Muscle layer of duodenum (tissue), 2 donors: ENCODE measurements around the gene ETV6.

Experiments used
- H3K27ac ChIP-seq: one replicate; pipeline ENCODE4 v1.7.0; 2013; ENCODE audit warnings: mild to moderate bottlenecking, low read length
- H3K27me3 ChIP-seq: one replicate; pipeline ENCODE4 v1.7.0; 2013; ENCODE audit warnings: low read depth, mild to moderate bottlenecking, control low read depth, low read length
- H3K36me3 ChIP-seq, 2 donors: one replicate each; pipeline ENCODE4 v1.7.0; 2013; ENCODE audit warnings: low read length in 2 of 2, control low read depth in 1 of 2, mild to moderate bottlenecking in 1 of 2; ENCODE audit not compliant: insufficient read depth in 2 of 2, control insufficient read depth in 1 of 2
- H3K4me1 ChIP-seq, 2 donors: one replicate each; pipeline ENCODE4 v1.7.0; 2013; ENCODE audit warnings: low read length in 2 of 2, mild to moderate bottlenecking in 2 of 2, control low read depth in 1 of 2, moderate library complexity in 1 of 2; ENCODE audit not compliant: insufficient read depth in 2 of 2, control insufficient read depth in 1 of 2
- H3K4me3 ChIP-seq, 2 donors: one replicate each; pipeline ENCODE4 v1.7.0; 2013; ENCODE audit warnings: low read length in 2 of 2, low read depth in 1 of 2, mild to moderate bottlenecking in 1 of 2
- H3K9me3 ChIP-seq, 2 donors: one replicate each; pipeline ENCODE4 v1.7.0; 2013; ENCODE audit warnings: low read length in 2 of 2, control low read depth in 1 of 2, mild to moderate bottlenecking in 1 of 2; ENCODE audit not compliant: control insufficient read depth in 1 of 2
- donor health status: healthy.

Gene ETV6

GRCh38 chr12:11649413-11650285 lies at the start of gene ETV6:
TSS of gene ETV6 (plus strand) at chr12:11649674. CDS start at chr12:11650128, 454 bp downstream.
- Histone ChIP-seq H3K27ac (peak within 1 kb of the TSS; percentile 99), H3K36me3 (peaks cover 0 to 4% of the 10 kb centered on the region in 2 donors), H3K4me1 (peaks cover 7 to 13% of the 10 kb centered on the region in 2 donors), H3K27me3 (no peaks in the 10 kb centered on the region), H3K4me3 (peak within 1 kb of the TSS; percentile 73 to 91), H3K9me3 (no peaks in the 10 kb centered on the region)

- H3K4me1 ChIP-seq: no peaks in the 10 kb centered on the region
- no peaks in the 10 kb centered on the region for H3K36me3 ChIP-seq
- H3K4me3 ChIP-seq: no peak overlapping the region
- no peaks in the 10 kb centered on the region for H3K9me3 ChIP-seq
- no peak overlapping the region for H3K27ac ChIP-seq
- H3K27me3 ChIP-seq: no peaks in the 10 kb centered on the region
Observed at GRCh38 chr12:11600199-11600598, 49.3 kb upstream of the ETV6 start.

GRCh38 chr12:11601647-11602046 lies 47.8 kb upstream of the ETV6 start:
- Histone ChIP-seq H3K9me3 (no peaks in the 10 kb centered on the region), H3K4me1 (no peaks in the 10 kb centered on the region), H3K4me3 (no peak overlapping the region), H3K27me3 (no peaks in the 10 kb centered on the region), H3K27ac (no peak overlapping the region), H3K36me3 (no peaks in the 10 kb centered on the region)

- Histone ChIP-seq H3K9me3 (no peaks in the 10 kb centered on the region), H3K27ac (no peak overlapping the region), H3K4me3 (no peak overlapping the region), H3K27me3 (no peaks in the 10 kb centered on the region), H3K36me3 (no peaks in the 10 kb centered on the region), H3K4me1 (no peaks in the 10 kb centered on the region)
Observed at GRCh38 chr12:11607313-11608081, 42.0 kb upstream of the ETV6 start.

GRCh38 chr12:11609045-11609444 lies 40.4 kb upstream of the ETV6 start:
- no peak overlapping the region for H3K27ac ChIP-seq
- no peaks in the 10 kb centered on the region for H3K27me3 ChIP-seq
- no peaks in the 10 kb centered on the region for H3K4me1 ChIP-seq
- H3K9me3 ChIP-seq: no peaks in the 10 kb centered on the region
- H3K4me3 ChIP-seq: no peak overlapping the region
- H3K36me3 ChIP-seq: no peaks in the 10 kb centered on the region

GRCh38 chr12:11615481-11615880 lies 34.0 kb upstream of the ETV6 start:
- Histone ChIP-seq H3K27ac (no peak overlapping the region), H3K4me1 (no peaks in the 10 kb centered on the region), H3K4me3 (no peak overlapping the region), H3K27me3 (no peaks in the 10 kb centered on the region), H3K9me3 (no peaks in the 10 kb centered on the region), H3K36me3 (no peaks in the 10 kb centered on the region)

GRCh38 chr12:11618046-11618445 lies 31.4 kb upstream of the ETV6 start:
- Histone ChIP-seq H3K36me3 (no peaks in the 10 kb centered on the region), H3K27ac (no peak overlapping the region), H3K4me3 (no peak overlapping the region), H3K9me3 (no peaks in the 10 kb centered on the region), H3K27me3 (no peaks in the 10 kb centered on the region), H3K4me1 (no peaks in the 10 kb centered on the region)

- Histone ChIP-seq H3K4me3 (no peak overlapping the region), H3K9me3 (no peaks in the 10 kb centered on the region), H3K27ac (no peak overlapping the region), H3K27me3 (no peaks in the 10 kb centered on the region), H3K36me3 (no peaks in the 10 kb centered on the region), H3K4me1 (peaks cover 0 to 4% of the 10 kb centered on the region in 2 donors)
Observed at GRCh38 chr12:11621797-11622423, 27.6 kb upstream of the ETV6 start.

GRCh38 chr12:11622876-11623281 lies 26.6 kb upstream of the ETV6 start:
- Histone ChIP-seq H3K27ac (no peak overlapping the region), H3K36me3 (no peaks in the 10 kb centered on the region), H3K4me1 (peaks cover 0 to 4% of the 10 kb centered on the region in 2 donors), H3K27me3 (no peaks in the 10 kb centered on the region), H3K4me3 (no peak overlapping the region), H3K9me3 (no peaks in the 10 kb centered on the region)

- Histone ChIP-seq H3K27ac (no peak overlapping the region), H3K27me3 (no peaks in the 10 kb centered on the region), H3K9me3 (no peaks in the 10 kb centered on the region), H3K4me3 (no peak overlapping the region), H3K36me3 (no peaks in the 10 kb centered on the region), H3K4me1 (peaks cover 0 to 4% of the 10 kb centered on the region in 2 donors)
Observed at GRCh38 chr12:11623382-11623781, 26.1 kb upstream of the ETV6 start.

GRCh38 chr12:11624116-11624515 lies 25.4 kb upstream of the ETV6 start:
- Histone ChIP-seq H3K27ac (no peak overlapping the region), H3K27me3 (no peaks in the 10 kb centered on the region), H3K4me1 (peaks cover 0 to 4% of the 10 kb centered on the region in 2 donors), H3K36me3 (no peaks in the 10 kb centered on the region), H3K9me3 (no peaks in the 10 kb centered on the region), H3K4me3 (no peak overlapping the region)
